Gastroesophageal sphincter (tissue), 2 donors: ENCODE data around the gene ZNF17.
"Not testable (repeated sequence)": the region's sequence is repeated elsewhere in the genome, so short reads cannot be mapped to it uniquely, and the experiment has no call there.

Source experiments
- POLR2A ChIP-seq, 2 donors: fragments of 450-650 bp; IDR thresholded peaks; one replicate each; pipeline ENCODE4 v1.6.1; 2017; ENCODE audit warnings: antibody characterized with exemption in 2 of 2, mild to moderate bottlenecking in 2 of 2, moderate library complexity in 1 of 2
- POLR2AphosphoS5 ChIP-seq: sonication (generic); formaldehyde crosslinking; IDR thresholded peaks from one replicate; pipeline ENCODE4 v1.6.1; 2017; ENCODE audit warnings: antibody characterized with exemption

DNA sequence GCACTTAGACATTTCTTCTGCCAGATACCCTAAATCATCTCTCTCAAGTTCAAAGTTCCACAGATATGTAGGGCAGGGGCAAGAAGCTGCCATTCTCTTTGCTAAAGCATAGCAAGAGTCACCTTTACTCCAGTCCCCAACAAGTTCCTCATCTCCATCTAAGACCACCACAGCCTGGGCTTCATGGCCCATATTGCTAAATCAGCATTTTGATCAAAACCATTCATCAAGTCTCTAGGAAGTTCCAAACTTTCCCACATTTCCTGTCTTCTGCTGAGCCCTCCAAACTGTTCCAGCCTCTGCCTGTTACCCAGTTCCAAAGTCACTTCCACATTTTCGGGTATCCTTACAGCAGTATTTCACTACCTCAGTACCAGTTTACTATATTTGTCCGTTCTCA is 36.3 kb upstream of the ZNF17 start:
- not testable (repeated sequence) for TF ChIP-seq POLR2A (IDR thresholded peaks at IDR 0.05); POLR2AphosphoS5
